ENCODE data around the gene ORC3. TPM values are rescaled to one million over a fixed set of nuclear protein-coding genes. Genes with fewer than 3 reads are reported as not detected.

Gene ORC3
- total RNA-seq, 4 donors from 2014 or later = 20.7 to 30.3 (median 24.5) TPM

DNA sequence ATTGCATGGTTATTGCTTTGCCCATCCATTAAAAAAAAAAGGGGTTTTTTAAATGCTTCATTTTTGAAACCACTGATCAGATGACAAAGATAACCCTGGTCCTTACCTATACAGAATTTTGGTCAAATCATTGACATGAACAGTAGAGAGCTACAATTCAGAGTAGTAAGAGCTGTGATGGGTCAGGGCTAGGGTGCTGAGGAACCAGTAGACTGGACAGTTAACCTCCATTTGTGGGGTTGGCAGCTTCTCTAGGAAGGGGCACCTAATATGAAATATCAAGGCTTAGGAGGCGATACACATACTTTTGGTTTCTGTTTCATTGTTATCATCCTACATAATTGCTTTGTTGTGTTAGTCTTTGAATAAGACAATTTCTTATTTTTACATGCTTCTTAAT lies 55.1 kb downstream of the ORC3 start:
- TF ChIP-seq CTCF (IDR thresholded peaks at IDR 0.05; ENCODE audit: low read depth) = no peak

DNA sequence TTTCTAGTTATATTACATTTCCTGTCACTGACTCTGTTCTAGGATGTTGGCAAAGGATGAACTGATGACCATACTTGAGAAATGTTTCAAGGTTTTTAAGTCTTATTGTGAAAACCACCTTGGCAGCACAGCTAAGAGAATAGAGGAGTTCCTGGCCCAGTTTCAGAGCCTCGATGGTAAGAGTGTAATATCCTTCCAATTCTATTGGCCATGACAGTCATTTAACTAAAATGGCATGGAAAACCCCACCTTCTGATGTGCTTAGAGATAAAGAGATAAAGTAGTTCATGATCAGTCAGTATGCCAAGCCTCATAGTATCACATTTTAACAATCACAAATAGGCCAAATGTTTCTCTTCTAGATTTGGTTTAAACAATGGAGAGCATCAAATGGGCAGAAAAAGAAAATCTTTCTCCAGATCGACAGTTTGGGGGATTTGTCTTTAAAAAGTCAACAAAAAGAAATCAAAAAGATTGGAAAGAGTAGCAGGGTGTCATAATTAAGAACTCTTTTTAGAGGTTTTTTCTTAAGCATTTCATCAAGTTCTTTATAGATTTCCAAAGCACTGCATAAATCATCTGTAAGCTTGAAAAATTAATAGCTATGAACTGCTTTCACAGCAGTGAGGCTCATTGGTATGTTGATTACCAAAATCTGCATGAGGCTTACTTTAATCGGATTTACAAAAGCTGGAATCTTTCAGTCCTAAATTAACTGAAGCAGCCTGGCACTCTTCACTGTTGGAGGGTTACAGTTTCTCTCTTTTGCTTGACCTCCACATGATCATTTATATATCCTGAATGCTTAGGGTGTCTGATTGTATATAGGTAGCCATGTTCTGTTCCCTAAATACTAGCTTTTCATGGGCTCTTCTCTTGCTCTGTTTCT lies 63.4 kb downstream of the ORC3 start:
- TF ChIP-seq CTCF (IDR thresholded peaks at IDR 0.05; ENCODE audit: low read depth) = no peak

GRCh38 chr6:87654122-87654521 lies 64.2 kb downstream of the ORC3 start:
- no peak for TF ChIP-seq CTCF (IDR thresholded peaks at IDR 0.05; ENCODE audit: low read depth)

DNA sequence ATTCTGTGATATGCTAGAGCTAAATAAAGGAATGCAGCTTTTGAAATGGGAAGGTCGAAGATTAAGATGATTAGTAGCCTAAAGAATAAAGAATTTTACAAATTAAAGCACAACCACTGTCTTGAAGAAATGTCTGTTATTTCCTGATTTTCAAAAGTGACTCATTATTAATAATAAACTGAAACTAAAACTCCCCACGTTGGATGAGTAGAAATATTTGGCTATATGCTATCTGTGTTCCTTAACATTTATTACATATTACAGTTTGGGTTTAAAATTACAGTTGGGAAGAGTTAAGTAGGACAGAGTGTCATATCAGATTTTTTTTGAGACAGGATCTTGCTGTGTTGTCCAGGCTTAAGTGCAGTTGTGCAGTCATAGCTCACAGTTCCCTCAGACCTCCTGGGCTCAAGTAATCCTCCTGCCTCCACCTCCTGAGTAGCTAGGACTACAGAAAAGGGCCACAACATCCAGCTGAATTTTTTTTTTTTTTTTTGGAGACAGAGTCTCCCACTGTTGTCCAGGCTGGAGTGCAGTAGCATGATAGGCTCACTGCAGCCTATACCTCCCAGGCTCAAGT lies 65.0 kb downstream of the ORC3 start:
- no peak for TF ChIP-seq CTCF (IDR thresholded peaks at IDR 0.05; ENCODE audit: low read depth)

DNA sequence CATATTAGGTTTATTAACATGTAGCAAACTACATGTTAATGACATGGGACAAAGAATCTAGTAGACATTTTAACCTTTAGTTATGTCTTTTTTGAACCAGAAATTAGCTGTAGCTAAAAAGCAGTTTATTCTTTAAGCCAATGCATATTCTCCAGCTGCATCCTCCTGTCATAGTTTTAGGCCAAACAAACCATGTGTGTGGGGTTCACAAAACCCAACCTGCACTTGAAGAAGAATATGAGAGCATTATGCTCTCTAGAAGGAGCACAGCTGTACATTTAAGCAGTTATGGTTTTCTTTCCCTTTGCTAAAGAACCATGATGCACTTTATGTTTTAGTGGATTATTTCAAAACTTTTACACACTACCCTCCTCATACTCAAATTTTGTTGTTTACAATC lies 65.9 kb downstream of the ORC3 start:
- TF ChIP-seq CTCF (IDR thresholded peaks at IDR 0.05; ENCODE audit: low read depth) = no peak

GRCh38 chr6:87656857-87657256 lies 66.9 kb downstream of the ORC3 start:
- no peak for TF ChIP-seq CTCF (IDR thresholded peaks at IDR 0.05; ENCODE audit: low read depth)

GRCh38 chr6:87658516-87658915 lies 68.6 kb downstream of the ORC3 start:
- TF ChIP-seq CTCF (IDR thresholded peaks at IDR 0.05; ENCODE audit: low read depth) = no peak

Measured in subcutaneous adipose tissue (tissue), 4 donors.